ENCODE results near the gene CFAP54. TPM values are rescaled to one million over a fixed set of nuclear protein-coding genes. Genes with fewer than 3 reads are reported as not detected.

Gene CFAP54
- total and polyA plus RNA-seq, 12 donors = 0.08 to 1.00 (median 0.33) TPM; not detected in 2

DNA sequence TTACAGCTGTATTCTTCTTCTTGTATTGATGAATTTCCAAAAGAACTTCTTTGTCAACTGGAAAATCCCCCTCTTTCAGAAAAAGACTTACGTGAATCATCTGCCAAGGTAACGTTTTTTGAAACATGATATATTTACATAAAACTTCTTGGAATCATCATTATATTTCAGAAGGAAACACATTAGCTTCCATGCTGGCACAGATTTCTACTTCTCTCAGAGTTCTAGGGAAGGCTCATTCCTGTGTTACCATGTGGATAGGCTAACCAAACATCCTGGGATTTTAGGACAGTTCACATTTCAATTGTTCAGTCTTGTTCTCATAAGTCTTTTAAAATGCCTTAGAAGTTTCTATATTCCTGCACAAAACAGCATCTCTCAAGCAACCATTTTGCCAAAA lies 297.4 kb downstream of the CFAP54 start:
- Histone ChIP-seq H3K9me3 (replicated peaks in 1 of 3) (no peaks in the 10 kb centered on the region), H3K4me1 (replicated peaks in 1 of 2) (no peaks in the 10 kb centered on the region), H3K4me3 (no peak overlapping the region), H3K27me3 (no peaks in the 10 kb centered on the region), H3K27ac (no peak overlapping the region), H3K36me3 (replicated peaks in 1 of 2) (no peaks in the 10 kb centered on the region)
- no peak for DNase-seq
- WGBS, 4 donors = 36 to 51% (median 46%) methylated on average over 2 of the region's 2 CpGs
- no peak for TF ChIP-seq POLR2A (IDR thresholded peaks at IDR 0.05)
- TF ChIP-seq, protein P1, sequence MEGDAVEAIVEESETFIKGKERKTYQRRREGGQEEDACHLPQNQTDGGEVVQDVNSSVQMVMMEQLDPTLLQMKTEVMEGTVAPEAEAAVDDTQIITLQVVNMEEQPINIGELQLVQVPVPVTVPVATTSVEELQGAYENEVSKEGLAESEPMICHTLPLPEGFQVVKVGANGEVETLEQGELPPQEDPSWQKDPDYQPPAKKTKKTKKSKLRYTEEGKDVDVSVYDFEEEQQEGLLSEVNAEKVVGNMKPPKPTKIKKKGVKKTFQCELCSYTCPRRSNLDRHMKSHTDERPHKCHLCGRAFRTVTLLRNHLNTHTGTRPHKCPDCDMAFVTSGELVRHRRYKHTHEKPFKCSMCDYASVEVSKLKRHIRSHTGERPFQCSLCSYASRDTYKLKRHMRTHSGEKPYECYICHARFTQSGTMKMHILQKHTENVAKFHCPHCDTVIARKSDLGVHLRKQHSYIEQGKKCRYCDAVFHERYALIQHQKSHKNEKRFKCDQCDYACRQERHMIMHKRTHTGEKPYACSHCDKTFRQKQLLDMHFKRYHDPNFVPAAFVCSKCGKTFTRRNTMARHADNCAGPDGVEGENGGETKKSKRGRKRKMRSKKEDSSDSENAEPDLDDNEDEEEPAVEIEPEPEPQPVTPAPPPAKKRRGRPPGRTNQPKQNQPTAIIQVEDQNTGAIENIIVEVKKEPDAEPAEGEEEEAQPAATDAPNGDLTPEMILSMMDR (IDR thresholded peaks at IDR 0.05) = no peak
- intact Hi-C loops (cut with DNase I) = no loop called here

DNA sequence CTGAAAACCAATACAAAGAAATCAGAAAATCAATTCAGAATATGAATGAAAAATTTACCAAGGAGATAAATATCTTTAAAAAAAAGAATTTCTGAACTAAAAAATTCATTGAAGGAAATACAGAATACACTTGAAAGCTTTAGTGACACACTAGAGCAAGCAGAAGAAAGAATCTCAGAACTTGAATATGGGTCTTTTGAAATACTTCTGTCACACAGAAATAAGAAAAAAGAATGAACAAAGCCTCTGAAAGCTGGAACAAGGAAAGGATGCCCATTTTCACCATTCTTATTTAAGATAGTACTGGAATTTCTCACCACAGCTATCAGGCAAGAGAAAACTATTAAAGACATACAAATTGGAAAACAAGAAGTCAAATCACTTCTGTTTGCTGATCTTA lies 314.6 kb downstream of the CFAP54 start:
- H3K27ac ChIP-seq = no peak overlapping the region

DNA sequence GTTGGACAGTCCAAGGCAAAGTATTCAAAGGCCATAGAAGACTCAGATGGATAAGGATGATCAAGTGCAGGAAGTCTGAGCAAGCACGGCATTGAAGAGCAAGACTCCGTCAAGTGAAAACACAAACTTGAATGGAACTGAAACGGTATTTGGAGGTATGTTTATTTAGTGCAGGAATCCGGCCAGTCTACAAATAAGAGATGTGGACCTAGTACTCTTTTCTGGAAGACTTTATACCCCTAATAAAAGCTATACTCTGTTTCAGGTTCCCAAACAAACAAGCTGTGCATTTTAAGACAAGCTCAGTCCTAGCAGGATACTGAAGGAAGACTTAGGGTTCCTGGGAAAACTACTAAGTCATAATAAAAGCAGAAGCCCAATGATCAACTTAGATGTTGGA lies 316.9 kb downstream of the CFAP54 start:
- no peaks in the 10 kb centered on the region for H3K36me3 ChIP-seq (replicated peaks in 1 of 2)
- no peaks in the 10 kb centered on the region for H3K27me3 ChIP-seq
- H3K9me3 ChIP-seq (replicated peaks in 1 of 3) = no peaks in the 10 kb centered on the region
- no peak overlapping the region for H3K4me3 ChIP-seq
- WGBS, 4 donors = 63 to 77% (median 69%) methylated on average over 4 of the region's 4 CpGs
- intact Hi-C loops (cut with DNase I) = no loop called here
- no peak for TF ChIP-seq POLR2A (IDR thresholded peaks at IDR 0.05)
- TF ChIP-seq, protein P1 (IDR thresholded peaks at IDR 0.05) = no peak
- no peaks in the 10 kb centered on the region for H3K4me1 ChIP-seq (replicated peaks in 1 of 2)
- no peak for DNase-seq
- H3K27ac ChIP-seq = no peak overlapping the region

More for the DNA sequence above, 314.6 kb downstream of the CFAP54 start:
- no peaks in the 10 kb centered on the region for H3K36me3 ChIP-seq (replicated peaks in 1 of 2)
- no peak overlapping the region for H3K4me3 ChIP-seq
- intact Hi-C loops (cut with DNase I) = no loop called here
- no peaks in the 10 kb centered on the region for H3K9me3 ChIP-seq (replicated peaks in 1 of 3)
- DNase-seq = no peak
- no peaks in the 10 kb centered on the region for H3K27me3 ChIP-seq
- no peaks in the 10 kb centered on the region for H3K4me1 ChIP-seq (replicated peaks in 1 of 2)
- no peak for TF ChIP-seq POLR2A (IDR thresholded peaks at IDR 0.05)
- TF ChIP-seq, protein P1 (IDR thresholded peaks at IDR 0.05) = no peak

DNA sequence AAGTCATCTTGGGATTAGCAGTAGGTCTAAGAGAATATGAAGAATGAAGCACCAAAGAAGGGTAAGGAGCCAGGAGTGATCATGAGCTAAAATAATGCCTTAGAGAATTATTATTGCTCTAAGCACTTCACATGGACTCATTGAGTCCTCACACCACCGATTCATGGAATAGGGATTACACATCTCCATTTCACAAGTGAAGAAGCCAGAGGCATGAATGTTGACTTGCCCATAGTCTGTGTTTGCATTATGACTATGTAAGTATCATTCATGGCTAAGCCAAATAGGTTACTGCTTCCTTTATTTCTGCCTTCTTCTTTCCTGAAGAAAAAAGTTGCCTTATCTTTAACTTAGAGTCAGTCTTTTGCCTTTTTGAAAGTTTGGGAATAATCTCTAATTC lies 318.4 kb downstream of the CFAP54 start:
- H3K4me1 ChIP-seq (replicated peaks in 1 of 2) = no peaks in the 10 kb centered on the region
- intact Hi-C loops (cut with DNase I) = no loop called here
- no peak overlapping the region for H3K27ac ChIP-seq
- H3K36me3 ChIP-seq (replicated peaks in 1 of 2) = no peaks in the 10 kb centered on the region
- no peaks in the 10 kb centered on the region for H3K9me3 ChIP-seq (replicated peaks in 1 of 3)
- no peak overlapping the region for H3K4me3 ChIP-seq
- no peaks in the 10 kb centered on the region for H3K27me3 ChIP-seq
- 59 to 67% (median 63%) methylated on average over 1 of the region's 1 CpG for WGBS, 4 donors
- DNase-seq = no peak
- TF ChIP-seq POLR2A (IDR thresholded peaks at IDR 0.05) = no peak
- TF ChIP-seq, protein P1 (IDR thresholded peaks at IDR 0.05) = no peak
